SU-DHL-6 (cell line): ENCODE results near the gene ZHX3.
"Not testable (repeated sequence)": the region's sequence is repeated elsewhere in the genome, so short reads cannot be mapped to it uniquely, and the experiment has no call there.

Experiments used
- H2AFZ ChIP-seq: fragments of 200-600 bp; sonication (generic); 2 replicates; pipeline ENCODE4 v1.6.1; 2014; ENCODE audit warnings: low read depth, mild to moderate bottlenecking, moderate library complexity, mixed read lengths, antibody characterized with exemption, low read length; ENCODE audit not compliant: severe bottlenecking
- H3F3A ChIP-seq: fragments of 200-600 bp; shearing (Covaris generic); 2 replicates; pipeline ENCODE4 v1.6.0; 2016; ENCODE audit warnings: antibody characterized with exemption, mild to moderate bottlenecking; ENCODE audit not compliant: insufficient read depth
- H3K27ac ChIP-seq: fragments of 200-600 bp; sonication (generic); 2 replicates; pipeline ENCODE4 v1.5.1; 2016; ENCODE audit warnings: low read depth, mild to moderate bottlenecking, low read length, moderate library complexity, mixed read lengths
- H3K27me3 ChIP-seq: fragments of 200-600 bp; sonication (generic), shearing (Covaris generic); 2 replicates; pipeline ENCODE4 v1.6.0; 2014; ENCODE audit warnings: mild to moderate bottlenecking, low read length
- H3K36me3 ChIP-seq: fragments of 200-600 bp; sonication (generic); 2 replicates; pipeline ENCODE4 v1.6.1; 2014; ENCODE audit warnings: mild to moderate bottlenecking, low read length, mixed read lengths
- H3K4me2 ChIP-seq: fragments of 300-600, 200-600 bp; shearing (Covaris generic), sonication (generic); 2 replicates; pipeline ENCODE4 v1.6.0; 2014; ENCODE audit warnings: low read length, low read depth, mild to moderate bottlenecking; ENCODE audit not compliant: poor library complexity, severe bottlenecking
- H3K4me3 ChIP-seq: fragments of 200-600 bp; sonication (generic); 2 replicates; pipeline ENCODE4 v1.5.1; 2014; ENCODE audit warnings: antibody characterized with exemption, low read length, mild to moderate bottlenecking, mixed read lengths; ENCODE audit not compliant: insufficient read depth, poor library complexity, severe bottlenecking
- H3K79me2 ChIP-seq: fragments of 200-600 bp; sonication (generic); 2 replicates; pipeline ENCODE4 v1.6.1; 2014; ENCODE audit warnings: mild to moderate bottlenecking, low read length, moderate library complexity; ENCODE audit not compliant: insufficient read depth
- H3K9ac ChIP-seq: fragments of 200-600 bp; sonication (generic); 2 replicates; pipeline ENCODE4 v1.7.0; 2014; ENCODE audit warnings: mild to moderate bottlenecking, low read length
- H3K9me2 ChIP-seq: fragments of 200-600 bp; sonication (generic); replicated peaks from 2 replicates; pipeline ENCODE4 v1.6.1; 2014; ENCODE audit warnings: low read length; ENCODE audit not compliant: insufficient read depth
- H3K9me3 ChIP-seq: fragments of 200-600 bp; sonication (generic); 2 replicates; pipeline ENCODE4 v1.6.1; 2014; ENCODE audit warnings: low read length, mixed read lengths; ENCODE audit not compliant: insufficient read depth
- H4K20me1 ChIP-seq: fragments of 200-600 bp; sonication (generic); 2 replicates; pipeline ENCODE4 v1.6.1; 2014; ENCODE audit warnings: low read depth, mild to moderate bottlenecking, antibody characterized with exemption, low read length, moderate library complexity, mixed read lengths
- EZH2phosphoT487 ChIP-seq: fragments of 200-600 bp; sonication (generic), shearing (Covaris generic); conservative IDR thresholded peaks from 2 replicates; pipeline ENCODE4 v1.6.1; 2018; ENCODE audit warnings: mild to moderate bottlenecking, antibody characterized with exemption, low read length, moderate library complexity, mixed read lengths
- TF ChIP-seq, protein P1 (sequence below): fragments of 200-600 bp; sonication (generic); IDR thresholded peaks from one replicate; pipeline ENCODE4 v1.5.1; 2017; ENCODE audit warnings: antibody characterized with exemption, mild to moderate bottlenecking, low read length, moderate library complexity; ENCODE audit not compliant: insufficient read depth, poor library complexity, severe bottlenecking

The ZHX3 gene

GRCh38 chr20:41135187-41135887 lies 182.2 kb downstream of the ZHX3 start:
- Histone ChIP-seq H3K4me3 (no peak overlapping the region), H4K20me1 (no peaks in the 10 kb centered on the region), H3K9ac (no peak overlapping the region), H3K27ac (no peak overlapping the region), H3K4me2 (no peak overlapping the region), H3K36me3 (no peaks in the 10 kb centered on the region), H3K9me3 (no peaks in the 10 kb centered on the region), H2AFZ (no peak overlapping the region), H3K79me2 (peaks cover 22% of the 10 kb centered on the region), H3K9me2 (no peaks in the 10 kb centered on the region), H3F3A (peaks cover 8% of the 10 kb centered on the region; the same call in 1 of the 2 replicates), H3K27me3 (no peaks in the 10 kb centered on the region)
- TF ChIP-seq, protein P1, sequence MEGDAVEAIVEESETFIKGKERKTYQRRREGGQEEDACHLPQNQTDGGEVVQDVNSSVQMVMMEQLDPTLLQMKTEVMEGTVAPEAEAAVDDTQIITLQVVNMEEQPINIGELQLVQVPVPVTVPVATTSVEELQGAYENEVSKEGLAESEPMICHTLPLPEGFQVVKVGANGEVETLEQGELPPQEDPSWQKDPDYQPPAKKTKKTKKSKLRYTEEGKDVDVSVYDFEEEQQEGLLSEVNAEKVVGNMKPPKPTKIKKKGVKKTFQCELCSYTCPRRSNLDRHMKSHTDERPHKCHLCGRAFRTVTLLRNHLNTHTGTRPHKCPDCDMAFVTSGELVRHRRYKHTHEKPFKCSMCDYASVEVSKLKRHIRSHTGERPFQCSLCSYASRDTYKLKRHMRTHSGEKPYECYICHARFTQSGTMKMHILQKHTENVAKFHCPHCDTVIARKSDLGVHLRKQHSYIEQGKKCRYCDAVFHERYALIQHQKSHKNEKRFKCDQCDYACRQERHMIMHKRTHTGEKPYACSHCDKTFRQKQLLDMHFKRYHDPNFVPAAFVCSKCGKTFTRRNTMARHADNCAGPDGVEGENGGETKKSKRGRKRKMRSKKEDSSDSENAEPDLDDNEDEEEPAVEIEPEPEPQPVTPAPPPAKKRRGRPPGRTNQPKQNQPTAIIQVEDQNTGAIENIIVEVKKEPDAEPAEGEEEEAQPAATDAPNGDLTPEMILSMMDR: peak; percentile 89
- TF ChIP-seq EZH2phosphoT487: no peak

- Histone ChIP-seq H3K27me3 (no peaks in the 10 kb centered on the region), H3K79me2 (peaks cover 15% of the 10 kb centered on the region), H3F3A (peaks cover 8% of the 10 kb centered on the region; the same call in 1 of the 2 replicates), H4K20me1 (no peaks in the 10 kb centered on the region), H3K27ac (no peak overlapping the region), H3K9ac (no peak overlapping the region), H3K4me2 (no peak overlapping the region), H3K36me3 (no peaks in the 10 kb centered on the region), H3K4me3 (no peak overlapping the region), H3K9me3 (no peaks in the 10 kb centered on the region), H2AFZ (no peak overlapping the region), H3K9me2 (no peaks in the 10 kb centered on the region)
- TF ChIP-seq, protein P1: no peak
- no peak for TF ChIP-seq EZH2phosphoT487
Measured at GRCh38 chr20:41134362-41135186, 183.0 kb downstream of the ZHX3 start.

DNA sequence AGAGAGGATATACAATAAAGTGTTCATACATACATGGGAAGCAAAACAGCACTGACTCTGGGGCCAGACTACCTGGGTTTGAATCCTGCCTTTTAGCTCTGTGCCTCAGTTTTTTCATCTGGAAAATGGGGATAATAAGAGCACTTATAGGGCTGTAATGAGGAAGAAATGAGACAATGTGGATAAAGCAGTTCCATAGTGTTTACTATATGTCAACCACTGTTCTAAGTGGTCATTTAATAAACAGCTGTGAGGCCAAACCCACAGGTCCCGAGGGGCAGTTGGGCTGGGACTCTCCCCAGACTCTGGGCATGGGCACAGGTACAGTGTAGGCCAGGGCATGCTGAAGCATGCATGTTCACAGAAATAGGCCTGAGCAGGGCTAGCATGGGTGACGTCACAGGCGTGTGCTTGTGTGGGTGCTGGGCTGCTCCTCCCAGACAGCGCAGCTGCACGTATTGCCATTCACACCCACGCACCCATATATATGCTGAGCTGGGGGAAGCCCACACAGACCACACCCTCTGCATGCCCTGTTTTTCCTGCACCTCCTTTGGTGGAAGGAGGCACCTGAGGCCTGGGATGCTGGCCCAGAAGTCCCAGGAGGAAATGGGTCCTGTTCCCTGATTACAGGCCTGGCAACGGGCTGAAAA lies 183.7 kb downstream of the ZHX3 start:
- Histone ChIP-seq H3K27me3 (no peaks in the 10 kb centered on the region), H3F3A (peaks cover 8% of the 10 kb centered on the region; the same call in 1 of the 2 replicates), H3K4me3 (no peak overlapping the region), H3K27ac (no peak overlapping the region), H3K36me3 (no peaks in the 10 kb centered on the region), H3K79me2 (0 out of 2 replicates have a peak, but pooled peaks cover 8% of the 10 kb centered on the region), H3K9me3 (no peaks in the 10 kb centered on the region), H3K9me2 (no peaks in the 10 kb centered on the region), H2AFZ (no peak overlapping the region), H4K20me1 (no peaks in the 10 kb centered on the region), H3K4me2 (no peak overlapping the region), H3K9ac (no peak overlapping the region)
- TF ChIP-seq EZH2phosphoT487: no peak
- TF ChIP-seq, protein P1: no peak

DNA sequence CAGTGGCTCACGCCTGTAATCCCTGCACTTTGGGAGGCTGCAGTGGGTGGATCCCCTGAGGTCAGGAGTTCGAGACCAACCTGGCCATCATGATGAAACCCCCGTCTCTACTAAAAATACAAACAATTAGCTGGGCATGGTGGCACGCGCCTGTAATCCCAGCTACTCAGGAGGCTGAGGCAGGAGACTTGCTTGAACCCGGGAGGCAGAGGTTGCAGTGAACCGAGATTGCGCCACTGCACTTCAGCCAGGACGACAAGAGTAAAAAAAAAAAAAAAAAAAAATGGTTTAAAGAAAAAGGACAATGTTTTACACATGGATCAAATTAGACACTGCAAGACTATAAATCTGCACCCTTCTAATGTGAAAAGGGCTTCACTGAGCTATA lies 185.1 kb downstream of the ZHX3 start:
- H3K9ac ChIP-seq, H3K79me2 ChIP-seq, H3K36me3 ChIP-seq, H2AFZ ChIP-seq, H3K9me2 ChIP-seq, H3K27me3 ChIP-seq, H3K9me3 ChIP-seq, H4K20me1 ChIP-seq, H3K4me2 ChIP-seq, H3F3A ChIP-seq, H3K4me3 ChIP-seq, H3K27ac ChIP-seq: not testable (repeated sequence)
